Uterus (tissue), 2 donors: Measurements from ENCODE around the gene FAM120A.

Experiments
- CTCF ChIP-seq, 4 experiments: fragments of 200-600 bp in 2 of 4; fragments of 450-650 bp in 2 of 4; sonication (generic) in 2 of 4; IDR thresholded peaks; one replicate each; pipeline ENCODE4 v1.5.1; 2016 to 2019; ENCODE audit warnings: antibody characterized with exemption in 4 of 4, mild to moderate bottlenecking in 2 of 4, moderate library complexity in 1 of 4
- POLR2A ChIP-seq, 2 donors: fragments of 450-650 bp; IDR thresholded peaks; one replicate each; pipeline ENCODE4 v1.6.1; 2016; ENCODE audit warnings: antibody characterized with exemption in 2 of 2, mild to moderate bottlenecking in 1 of 2, moderate library complexity in 1 of 2

GRCh38 chr9:93500571-93501298 lies 49.2 kb downstream of the FAM120A start:
- TF ChIP-seq CTCF (IDR thresholded peaks at IDR 0.05) (no peak), POLR2A (IDR thresholded peaks at IDR 0.05) (no peak)
